ENCODE measurements around the gene SFXN5. TPM values are rescaled to one million over a fixed set of nuclear protein-coding genes. Genes with fewer than 3 reads are reported as not detected.
A peak's percentile ranks its signal among the peaks of the same experiment; 100 is the strongest.

The SFXN5 gene
- total and polyA plus RNA-seq, 2 of the 8 experiments (the other 6 are each of a cell fraction or from before 2014, with no cell fraction given): 29.3 to 33.1 TPM

DNA sequence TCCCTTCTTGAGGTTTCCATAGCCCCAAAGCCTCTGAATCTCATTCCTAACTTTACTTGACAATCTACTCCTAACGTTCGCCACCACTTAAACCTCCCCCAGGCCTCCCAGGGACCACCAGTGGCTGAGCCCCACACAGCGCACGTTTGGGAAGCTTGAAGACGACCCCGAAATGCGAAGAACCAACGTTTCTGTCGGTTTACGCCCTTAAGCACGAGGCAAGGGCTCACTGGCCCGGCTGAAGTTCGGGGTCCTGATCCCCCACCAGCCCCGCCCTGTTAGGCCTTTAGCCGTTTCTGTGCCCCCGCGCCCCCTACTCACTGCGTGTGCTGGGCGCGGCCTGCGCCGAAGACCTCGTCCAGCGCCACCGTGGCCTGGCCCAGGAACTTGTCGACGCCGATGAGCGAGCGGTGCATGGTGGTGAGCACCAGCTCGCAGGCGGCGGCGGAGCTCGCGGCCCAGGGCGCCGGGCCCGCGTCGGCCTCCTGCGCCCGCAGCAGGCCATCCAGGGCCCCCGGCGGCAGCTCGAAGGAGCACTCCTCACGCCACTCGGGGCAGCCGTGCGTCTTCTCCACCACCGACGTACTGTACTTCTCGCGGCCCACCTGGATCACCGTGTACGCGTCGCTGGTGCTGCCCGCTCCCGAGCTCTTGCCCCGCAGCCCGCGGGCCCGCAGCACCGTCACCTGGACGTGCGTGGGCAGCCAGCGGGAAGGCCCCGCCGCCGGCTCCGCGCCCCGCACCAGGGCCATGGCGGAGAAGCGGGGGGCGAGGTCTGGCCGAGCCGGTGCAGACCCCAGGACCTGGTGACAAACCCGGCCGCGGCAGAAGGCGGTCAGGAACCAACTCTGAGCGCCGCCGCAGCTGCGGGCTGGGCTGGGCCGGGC, 40.8 kb upstream of the SFXN5 start:
- Histone ChIP-seq H3K9me3 (ENCODE audit: insufficient read depth in 2 of 2, low read depth in 1 of 2, low read length in 1 of 2) (peaks cover 0 to 5% of the 10 kb centered on the region in 2 experiments; a peak in 1 of 4 replicates), H4K8ac (ENCODE audit: extremely low read depth, insufficient read depth, low read length) (peak overlapping the region; percentile 76; the same call in 1 of the 2 replicates), H3K36me3 (ENCODE audit: control insufficient read depth in 2 of 4, insufficient read depth in 4 of 4, low read length in 3 of 4) (no peaks in the 10 kb centered on the region), H3K79me2 (ENCODE audit: control insufficient read depth in 1 of 2, insufficient read depth in 2 of 2, low read length in 2 of 2) (peaks cover 0 to 15% of the 10 kb centered on the region in 2 experiments; a peak in 2 of 4 replicates), H3K23ac (ENCODE audit: insufficient read length) (no peak overlapping the region), H4K5ac (ENCODE audit: insufficient read length, low read depth, low read length) (no peak overlapping the region), H3K4me3 (ENCODE audit: extremely low read depth in 1 of 4, insufficient read depth in 2 of 4, low read depth in 3 of 4, low read length in 4 of 4) (peak overlapping the region; percentile 58 to 73 (median 63)), H3K9ac (replicated peaks in 1 of 4; ENCODE audit: extremely low read depth in 1 of 4, low read depth in 3 of 4, low read length in 3 of 4) (peak overlapping the region; percentile 16 to 55 (median 45); a peak in 5 of 7 replicates), H3K18ac (ENCODE audit: extremely low read depth, low read length) (no peak overlapping the region; the same call in none of the 2 replicates), H3K56ac (replicated peaks; ENCODE audit: insufficient read length, low read depth, low read length) (peak overlapping the region; percentile 55), H3K23me2 (ENCODE audit: low read depth, low read length) (peaks cover 15% of the 10 kb centered on the region), H3K27ac (ENCODE audit: low read depth, low read length) (no peak overlapping the region), H2AFZ (ENCODE audit: low read length) (peak overlapping the region; percentile 20; the same call in 1 of the 2 replicates), H4K20me1 (replicated peaks in 1 of 2; ENCODE audit: control insufficient read depth in 1 of 2, insufficient read depth in 2 of 2, low read length in 2 of 2) (peaks cover 0 to 4% of the 10 kb centered on the region in 2 experiments), H2AK5ac (ENCODE audit: low read depth, low read length) (no peak overlapping the region), H3K79me1 (ENCODE audit: low read depth, low read length) (peaks cover 12% of the 10 kb centered on the region), H2BK5ac (ENCODE audit: low read depth, low read length) (no peak overlapping the region), H2BK20ac (ENCODE audit: low read length) (no peak overlapping the region; the same call in 1 of the 2 replicates), H2BK120ac (replicated peaks; ENCODE audit: low read depth, low read length) (no peak overlapping the region), H3K27me3 (replicated peaks in 1 of 4; ENCODE audit: control insufficient read depth in 3 of 4, extremely low read depth in 1 of 4, insufficient read depth in 3 of 4, low read length in 3 of 4) (no peaks in the 10 kb centered on the region; a peak in 2 of 7 replicates), H3K4me1 (replicated peaks in 1 of 4; ENCODE audit: control insufficient read depth in 3 of 4, insufficient read depth in 4 of 4, low read length in 3 of 4) (peaks cover 10 to 14% (median 12%) of the 10 kb centered on the region in 4 experiments; a peak in 6 of 7 replicates), H2BK12ac (ENCODE audit: low read depth, low read length) (peak overlapping the region; percentile 80; the same call in 1 of the 2 replicates), H4K91ac (replicated peaks; ENCODE audit: insufficient read length, low read length) (no peak overlapping the region), H2BK15ac (ENCODE audit: low read length) (no peak overlapping the region), H3K4ac (replicated peaks; ENCODE audit: insufficient read length, low read depth, low read length) (no peak overlapping the region), H3K14ac (ENCODE audit: insufficient read length) (no peak overlapping the region), H3K4me2 (ENCODE audit: insufficient read depth in 1 of 2, low read depth in 2 of 2, low read length in 2 of 2) (peak overlapping the region; percentile 80 to 95)
- FAIRE-seq (no peak), DNase-seq (ENCODE audit: low read depth in 1 of 2, low spot score in 2 of 2) (peak in 1 of 2 experiments; percentile 75)
- CTCF ChIA-PET (ENCODE audit: partially characterized antibody): interaction anchor here (0.9 to 7.5 kb wide), 10 partner anchors 10 to 1175 kb away, joined by 3 to 63 read pairs (median 5); no protein-coding TSS in a partner anchor
- 3% methylated on average over 52 of the region's 88 CpGs; no CpG with 5 or more reads in 1 of the 2 experiments for WGBS, 2 experiments (ENCODE audit: extremely low coverage in 1 of 2, insufficient coverage in 1 of 2, insufficient read length in 1 of 2, insufficient replicate concordance in 2 of 2, low coverage in 1 of 2, low lambda C conversion rate in 2 of 2, missing lambda C conversion rate in 1 of 2)
- POLR2A ChIA-PET (ENCODE audit: partially characterized antibody): interaction anchor here (0.6 to 3.7 kb wide), 14 partner anchors 9 to 121 kb away, joined by 3 to 17 read pairs (median 4); partner anchors contain the start of genes CCT7, PRADC1 and SFXN5
- TF ChIP-seq CBX5 (IDR thresholded peaks at IDR 0.05; ENCODE audit: low read depth, low read length) (no peak), JUND (IDR thresholded peaks at IDR 0.05; ENCODE audit: low read length) (no peak), CREB1 (IDR thresholded peaks at IDR 0.05) (no peak; the same call in 1 of the 2 replicates), BCL11A (IDR thresholded peaks at IDR 0.05; ENCODE audit: low read depth in 2 of 2, low read length in 2 of 2) (no peak), POLR2A (IDR thresholded peaks at IDR 0.05; ENCODE audit: control extremely low read depth in 1 of 2, low read depth in 2 of 2, low read length in 2 of 2) (no peak), CBX8 (IDR thresholded peaks at IDR 0.05; ENCODE audit: borderline replicate concordance, low read depth, low read length) (no peak), BACH1 (IDR thresholded peaks at IDR 0.05; ENCODE audit: low read length) (no peak), SP1 (IDR thresholded peaks at IDR 0.05; ENCODE audit: low read depth, low read length) (no peak), EP300 (IDR thresholded peaks at IDR 0.05; ENCODE audit: borderline replicate concordance in 1 of 2, low read depth in 2 of 2, low read length in 2 of 2) (no peak), FOSL1 (IDR thresholded peaks at IDR 0.05; ENCODE audit: insufficient read depth, low read depth, low read length) (no peak)
- TF ChIP-seq, protein P1, sequence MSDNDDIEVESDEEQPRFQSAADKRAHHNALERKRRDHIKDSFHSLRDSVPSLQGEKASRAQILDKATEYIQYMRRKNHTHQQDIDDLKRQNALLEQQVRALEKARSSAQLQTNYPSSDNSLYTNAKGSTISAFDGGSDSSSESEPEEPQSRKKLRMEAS (IDR thresholded peaks at IDR 0.05): peak; percentile 76
